GM19025 (cell line): ENCODE data around the gene TBC1D8.

ENCODE experiments used
- ATAC-seq: cut with Tn5 transposase; IDR thresholded peaks from one replicate; pipeline ENCODE4 v1.9.1; 2021; ENCODE audit warnings: mild to moderate bottlenecking, low read depth, moderate library complexity; ENCODE audit not compliant: unreplicated experiment

The TBC1D8 gene

GRCh38 chr2:101114268-101114783, 36.9 kb downstream of the TBC1D8 start:
- no peak for ATAC-seq

GRCh38 chr2:101113441-101114267, 37.5 kb downstream of the TBC1D8 start:
- no peak for ATAC-seq

GRCh38 chr2:101112772-101113157, 38.4 kb downstream of the TBC1D8 start:
- ATAC-seq: no peak

- no peak for ATAC-seq
Measured at GRCh38 chr2:101111917-101112771, 39.0 kb downstream of the TBC1D8 start.

- no peak for ATAC-seq
Measured at GRCh38 chr2:101111262-101111838, 39.8 kb downstream of the TBC1D8 start.

- ATAC-seq: no peak
Measured at GRCh38 chr2:101109451-101110118, 41.6 kb downstream of the TBC1D8 start.

GRCh38 chr2:101108357-101108756, 42.8 kb downstream of the TBC1D8 start:
- ATAC-seq: no peak

GRCh38 chr2:101107241-101107640, 43.9 kb downstream of the TBC1D8 start:
- ATAC-seq: no peak

- ATAC-seq: no peak
Measured at GRCh38 chr2:101106453-101107181, 44.6 kb downstream of the TBC1D8 start.

GRCh38 chr2:101105654-101106053, 45.5 kb downstream of the TBC1D8 start:
- no peak for ATAC-seq

- ATAC-seq: no peak
Measured at GRCh38 chr2:101097638-101098037, 53.5 kb downstream of the TBC1D8 start.

GRCh38 chr2:101096619-101097142, 54.5 kb downstream of the TBC1D8 start:
- no peak for ATAC-seq

- no peak for ATAC-seq
Measured at GRCh38 chr2:101094351-101094750, 56.8 kb downstream of the TBC1D8 start.

- ATAC-seq: no peak
Measured at GRCh38 chr2:101089942-101090799, 61.0 kb downstream of the TBC1D8 start.

GRCh38 chr2:101089419-101089818, 61.8 kb downstream of the TBC1D8 start:
- ATAC-seq: peak; percentile 95

GRCh38 chr2:101087638-101088037, 63.5 kb downstream of the TBC1D8 start:
- no peak for ATAC-seq

- no peak for ATAC-seq
Measured at GRCh38 chr2:101083613-101084012, 67.6 kb downstream of the TBC1D8 start.

GRCh38 chr2:101082998-101083397, 68.2 kb downstream of the TBC1D8 start:
- ATAC-seq: no peak
